ENCODE data around the gene MSTN. TPM values are rescaled to one million over a fixed set of nuclear protein-coding genes. Genes with fewer than 3 reads are reported as not detected.

The MSTN gene
- total RNA-seq, 1 donor from 2014 or later, result 1.4 TPM

DNA sequence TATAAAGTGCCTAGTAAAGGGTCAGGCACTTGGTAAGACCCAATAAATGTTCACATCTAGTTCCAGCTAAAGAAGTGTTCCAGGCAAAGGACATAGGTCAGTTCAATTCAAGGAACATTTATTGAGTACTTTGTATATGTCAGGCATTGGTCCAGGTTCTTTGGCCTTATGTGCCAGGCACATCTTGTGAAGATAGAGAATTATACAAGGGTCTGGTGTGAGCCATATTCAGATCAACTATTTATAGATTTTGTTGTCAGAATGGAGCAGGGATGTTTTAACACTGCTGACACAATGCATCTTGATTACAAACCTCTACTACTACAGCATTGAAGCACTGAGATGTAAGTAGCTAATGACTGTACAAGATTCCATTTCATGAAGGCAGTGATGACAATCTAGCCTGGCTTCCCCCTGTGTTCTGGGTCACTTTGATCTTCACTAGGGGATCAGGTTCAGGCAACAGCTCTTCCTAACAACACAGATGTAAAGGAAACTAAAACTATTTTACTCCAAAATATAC lies 18.1 kb upstream of the MSTN start:
- H3K27ac Mint-ChIP-seq, result no peak overlapping the region
- no peak overlapping the region for H3K4me3 Mint-ChIP-seq
- TF ChIP-seq, protein P1, sequence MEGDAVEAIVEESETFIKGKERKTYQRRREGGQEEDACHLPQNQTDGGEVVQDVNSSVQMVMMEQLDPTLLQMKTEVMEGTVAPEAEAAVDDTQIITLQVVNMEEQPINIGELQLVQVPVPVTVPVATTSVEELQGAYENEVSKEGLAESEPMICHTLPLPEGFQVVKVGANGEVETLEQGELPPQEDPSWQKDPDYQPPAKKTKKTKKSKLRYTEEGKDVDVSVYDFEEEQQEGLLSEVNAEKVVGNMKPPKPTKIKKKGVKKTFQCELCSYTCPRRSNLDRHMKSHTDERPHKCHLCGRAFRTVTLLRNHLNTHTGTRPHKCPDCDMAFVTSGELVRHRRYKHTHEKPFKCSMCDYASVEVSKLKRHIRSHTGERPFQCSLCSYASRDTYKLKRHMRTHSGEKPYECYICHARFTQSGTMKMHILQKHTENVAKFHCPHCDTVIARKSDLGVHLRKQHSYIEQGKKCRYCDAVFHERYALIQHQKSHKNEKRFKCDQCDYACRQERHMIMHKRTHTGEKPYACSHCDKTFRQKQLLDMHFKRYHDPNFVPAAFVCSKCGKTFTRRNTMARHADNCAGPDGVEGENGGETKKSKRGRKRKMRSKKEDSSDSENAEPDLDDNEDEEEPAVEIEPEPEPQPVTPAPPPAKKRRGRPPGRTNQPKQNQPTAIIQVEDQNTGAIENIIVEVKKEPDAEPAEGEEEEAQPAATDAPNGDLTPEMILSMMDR (conservative IDR thresholded peaks at IDR 0.05), result no peak
- H3K9me3 Mint-ChIP-seq, result peaks cover 3% of the 10 kb centered on the region
- no peaks in the 10 kb centered on the region for H3K36me3 Mint-ChIP-seq
- no peaks in the 10 kb centered on the region for H3K27me3 Mint-ChIP-seq
- no peaks in the 10 kb centered on the region for H3K4me1 Mint-ChIP-seq (ENCODE audit: unreplicated experiment)
- DNase-seq (ENCODE audit: extremely low spot score, unreplicated experiment), result no peak

DNA sequence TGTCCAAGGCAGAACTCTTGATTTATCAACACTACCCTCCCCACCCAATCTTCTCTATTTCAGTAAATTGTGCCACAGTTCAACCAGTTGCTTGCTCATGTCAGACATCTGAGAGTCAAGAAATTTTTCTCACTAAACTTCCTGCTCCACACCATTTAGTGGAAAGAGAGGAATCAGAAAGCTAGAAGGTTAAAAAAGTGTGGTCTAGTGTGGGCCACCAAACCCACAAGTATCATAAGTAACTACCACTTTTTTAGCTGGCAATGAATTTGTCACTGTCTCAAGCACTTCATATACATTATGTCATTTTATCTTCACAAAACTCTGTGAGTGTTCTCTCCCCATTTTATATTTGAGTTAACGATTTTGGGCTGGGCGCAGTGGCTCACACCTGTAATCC lies 16.6 kb upstream of the MSTN start:
- H3K4me1 Mint-ChIP-seq (ENCODE audit: unreplicated experiment), result no peaks in the 10 kb centered on the region
- no peak overlapping the region for H3K27ac Mint-ChIP-seq
- DNase-seq (ENCODE audit: extremely low spot score, unreplicated experiment), result no peak
- H3K27me3 Mint-ChIP-seq, result no peaks in the 10 kb centered on the region
- H3K4me3 Mint-ChIP-seq, result no peak overlapping the region
- peaks cover 7% of the 10 kb centered on the region for H3K9me3 Mint-ChIP-seq
- TF ChIP-seq, protein P1 (conservative IDR thresholded peaks at IDR 0.05), result no peak
- no peaks in the 10 kb centered on the region for H3K36me3 Mint-ChIP-seq

GRCh38 chr2:190075623-190076022 lies 13.1 kb upstream of the MSTN start:
- H3K27ac Mint-ChIP-seq, result no peak overlapping the region
- no peaks in the 10 kb centered on the region for H3K36me3 Mint-ChIP-seq
- H3K27me3 Mint-ChIP-seq, result no peaks in the 10 kb centered on the region
- peaks cover 7% of the 10 kb centered on the region for H3K9me3 Mint-ChIP-seq
- DNase-seq (ENCODE audit: extremely low spot score, unreplicated experiment), result no peak
- no peaks in the 10 kb centered on the region for H3K4me1 Mint-ChIP-seq (ENCODE audit: unreplicated experiment)
- H3K4me3 Mint-ChIP-seq, result no peak overlapping the region
- TF ChIP-seq, protein P1 (conservative IDR thresholded peaks at IDR 0.05), result no peak

DNA sequence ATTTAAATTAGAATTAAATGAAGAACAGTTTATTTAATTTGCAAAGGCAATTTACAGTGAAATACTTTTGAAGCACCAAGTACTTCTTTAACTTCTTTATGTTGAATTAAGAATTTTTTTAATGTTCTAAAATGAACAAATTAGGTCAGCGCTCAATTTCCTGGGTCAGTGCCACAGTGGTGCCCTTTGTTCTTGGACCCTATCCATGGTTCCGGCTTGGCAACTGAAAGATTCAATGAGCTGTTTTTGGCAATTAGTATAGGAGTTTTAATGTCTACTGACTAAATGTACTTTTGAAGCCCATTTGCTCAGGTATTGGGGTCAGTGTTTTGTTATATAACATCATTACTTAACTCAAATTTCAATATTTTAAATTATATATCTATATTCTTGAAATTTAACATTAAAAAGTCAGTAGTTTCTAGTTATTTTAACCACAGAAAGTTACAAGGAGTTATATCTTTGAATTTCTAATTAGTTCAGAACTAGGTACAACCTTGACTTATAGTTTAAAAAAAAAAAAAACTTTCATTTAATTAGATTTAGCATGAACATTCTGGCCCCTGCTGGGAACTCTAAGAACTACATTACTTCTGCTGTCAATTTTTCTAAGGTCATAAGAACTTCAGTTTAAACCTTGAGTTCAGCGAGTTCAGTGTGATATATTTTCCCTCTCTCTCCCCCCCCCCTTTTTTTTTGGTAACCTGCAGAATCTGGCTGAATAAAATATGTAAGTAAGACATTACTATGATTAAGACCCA lies 7.6 kb upstream of the MSTN start:
- H3K4me1 Mint-ChIP-seq (ENCODE audit: unreplicated experiment), result no peaks in the 10 kb centered on the region
- no peaks in the 10 kb centered on the region for H3K36me3 Mint-ChIP-seq
- no peak overlapping the region for H3K4me3 Mint-ChIP-seq
- DNase-seq (ENCODE audit: extremely low spot score, unreplicated experiment), result no peak
- TF ChIP-seq, protein P1 (conservative IDR thresholded peaks at IDR 0.05), result peak; percentile 80
- H3K9me3 Mint-ChIP-seq, result no peaks in the 10 kb centered on the region
- no peaks in the 10 kb centered on the region for H3K27me3 Mint-ChIP-seq
- H3K27ac Mint-ChIP-seq, result no peak overlapping the region

- Mint-ChIP-seq H3K4me3 (no peak overlapping the region), H3K27ac (no peak overlapping the region), H3K27me3 (no peaks in the 10 kb centered on the region), H3K36me3 (no peaks in the 10 kb centered on the region), H3K4me1 (ENCODE audit: unreplicated experiment) (no peaks in the 10 kb centered on the region), H3K9me3 (no peaks in the 10 kb centered on the region)
- TF ChIP-seq, protein P1 (conservative IDR thresholded peaks at IDR 0.05), result no peak
- DNase-seq (ENCODE audit: extremely low spot score, unreplicated experiment), result no peak
Observed at GRCh38 chr2:190068764-190069163, 6.2 kb upstream of the MSTN start.

Measured in type B pancreatic cell (in vitro differentiated cells).